Fibroblast of lung (primary cell): ENCODE measurements around the gene SLC25A43.

ENCODE experiments used
- EZH2 ChIP-seq: IDR thresholded peaks from 2 replicates; pipeline ENCODE4 v1.5.1; 2012; ENCODE audit warnings: low read length, control low read depth, mild to moderate bottlenecking; ENCODE audit errors: missing control alignments
- TF ChIP-seq, protein P1 (sequence below), 2 donors: IDR thresholded peaks in 1 of 2; conservative IDR thresholded peaks in 1 of 2; 1 replicate in 1 of 2; 2 replicates in 1 of 2; pipeline ENCODE4 v1.5.1; 2011 to 2012; ENCODE audit warnings: low read length in 2 of 2, control low read depth in 1 of 2, inconsistent platforms in 1 of 2, low read depth in 1 of 2, mild to moderate bottlenecking in 1 of 2

DNA sequence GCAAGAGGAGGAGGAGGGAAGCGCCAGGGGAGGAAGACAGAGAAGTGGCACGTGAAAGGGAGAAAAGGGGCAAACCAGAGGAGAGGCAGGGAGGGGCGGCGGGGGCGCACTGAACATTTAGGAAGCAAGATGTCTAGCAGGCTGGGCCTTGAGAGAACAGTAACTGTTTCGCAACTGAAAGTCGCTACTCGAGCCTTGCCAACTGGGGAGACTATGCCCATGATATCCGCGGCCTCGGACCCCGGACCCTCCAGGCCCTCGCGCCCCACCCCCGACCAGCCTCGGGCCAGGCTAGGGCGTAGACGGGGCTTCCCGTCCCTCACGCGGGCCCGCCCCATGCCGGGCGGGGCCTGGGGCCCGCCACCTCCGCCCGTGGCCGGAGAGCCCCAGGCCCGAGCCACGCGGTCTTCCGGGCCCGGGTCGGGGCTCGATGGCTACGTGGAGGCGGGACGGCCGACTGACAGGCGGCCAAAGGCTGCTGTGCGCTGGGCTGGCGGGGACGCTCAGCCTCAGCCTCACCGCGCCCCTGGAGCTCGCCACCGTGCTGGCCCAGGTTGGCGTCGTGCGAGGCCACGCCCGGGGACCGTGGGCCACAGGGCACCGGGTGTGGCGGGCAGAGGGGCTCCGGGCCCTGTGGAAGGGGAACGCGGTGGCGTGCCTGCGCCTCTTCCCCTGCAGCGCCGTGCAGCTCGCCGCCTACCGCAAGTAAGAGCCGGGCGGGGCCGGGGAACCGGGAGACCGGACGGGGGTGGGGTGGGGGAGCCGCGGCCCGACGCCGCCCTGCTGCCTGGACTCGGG lies at the start of gene SLC25A43:
- TF ChIP-seq, protein P1, sequence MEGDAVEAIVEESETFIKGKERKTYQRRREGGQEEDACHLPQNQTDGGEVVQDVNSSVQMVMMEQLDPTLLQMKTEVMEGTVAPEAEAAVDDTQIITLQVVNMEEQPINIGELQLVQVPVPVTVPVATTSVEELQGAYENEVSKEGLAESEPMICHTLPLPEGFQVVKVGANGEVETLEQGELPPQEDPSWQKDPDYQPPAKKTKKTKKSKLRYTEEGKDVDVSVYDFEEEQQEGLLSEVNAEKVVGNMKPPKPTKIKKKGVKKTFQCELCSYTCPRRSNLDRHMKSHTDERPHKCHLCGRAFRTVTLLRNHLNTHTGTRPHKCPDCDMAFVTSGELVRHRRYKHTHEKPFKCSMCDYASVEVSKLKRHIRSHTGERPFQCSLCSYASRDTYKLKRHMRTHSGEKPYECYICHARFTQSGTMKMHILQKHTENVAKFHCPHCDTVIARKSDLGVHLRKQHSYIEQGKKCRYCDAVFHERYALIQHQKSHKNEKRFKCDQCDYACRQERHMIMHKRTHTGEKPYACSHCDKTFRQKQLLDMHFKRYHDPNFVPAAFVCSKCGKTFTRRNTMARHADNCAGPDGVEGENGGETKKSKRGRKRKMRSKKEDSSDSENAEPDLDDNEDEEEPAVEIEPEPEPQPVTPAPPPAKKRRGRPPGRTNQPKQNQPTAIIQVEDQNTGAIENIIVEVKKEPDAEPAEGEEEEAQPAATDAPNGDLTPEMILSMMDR (conservative IDR thresholded peaks at IDR 0.05 in 1 of 2, IDR thresholded peaks at IDR 0.05 in 1 of 2; ENCODE audit: low read depth in 1 of 2, low read length in 2 of 2) = no peak
- no peak for TF ChIP-seq EZH2
